ENCODE results near the gene DNAL1.

- TF ChIP-seq CTCF (IDR thresholded peaks at IDR 0.05; ENCODE audit: poor library complexity) (no peak), EZH2 (IDR thresholded peaks at IDR 0.05; ENCODE audit: borderline replicate concordance) (no peak), EZH2phosphoT487 (IDR thresholded peaks at IDR 0.05; ENCODE audit: low read depth, severe bottlenecking, unreplicated experiment) (no peak)
Observed at GRCh38 chr14:73749706-73750530, 105.1 kb downstream of the DNAL1 start.
